CD4-positive, alpha-beta T cell (primary cell): Measurements from ENCODE around the gene CHRM5. TPM values are rescaled to one million over a fixed set of nuclear protein-coding genes. Genes with fewer than 3 reads are reported as not detected.

Experiments
- ATAC-seq: fragments of 200-7000 bp; cut with Tn5 transposase; one replicate; pipeline ENCODE4 v1.10.0; 2022; ENCODE audit warnings: mild to moderate bottlenecking; ENCODE audit not compliant: poor library complexity
- CTCF ChIA-PET: fragments of 350-600 bp; sonication (Branson Sonifier 250); formaldehyde crosslinking; loops from one replicate; lab custom pipeline; 2021; ENCODE audit warnings: antibody characterized with exemption, inconsistent platforms; lab: Charles Lee
- POLR2A ChIA-PET: fragments of 350-600 bp; sonication (Branson Sonifier 250); formaldehyde crosslinking; loops from one replicate; lab custom pipeline; 2021; ENCODE audit warnings: antibody characterized with exemption, inconsistent platforms; lab: Charles Lee
- DNase-seq, 14 experiments: peaks; one replicate each; pipeline ENCODE4 v3.0.0-alpha.2; 2013 to 2020; ENCODE audit warnings: mixed read lengths in 2 of 14
- H3K27ac ChIP-seq, 2 donors: one replicate each; pipeline versions ENCODE4 v1.5.1 to v1.7.0; 2013; ENCODE audit warnings: low read length in 2 of 2, low read depth in 1 of 2, mild to moderate bottlenecking in 1 of 2
- H3K27me3 ChIP-seq, 2 experiments: 1 replicate in 1 of 2; 2 replicates in 1 of 2; pipeline versions ENCODE4 v1.6.1 to v1.7.0; 2013; ENCODE audit warnings: low read length in 2 of 2, control low read depth in 1 of 2, mild to moderate bottlenecking in 1 of 2, moderate library complexity in 1 of 2; ENCODE audit not compliant: insufficient read depth in 2 of 2, control insufficient read depth in 1 of 2
- H3K36me3 ChIP-seq: one replicate; pipeline ENCODE4 v1.6.1; 2013; ENCODE audit warnings: low read length, control low read depth; ENCODE audit not compliant: insufficient read depth
- H3K4me1 ChIP-seq: one replicate; pipeline ENCODE4 v1.6.1; 2013; ENCODE audit warnings: low read length, control low read depth; ENCODE audit not compliant: insufficient read depth
- H3K4me3 ChIP-seq: one replicate; pipeline ENCODE4 v1.5.1; 2013; ENCODE audit warnings: mild to moderate bottlenecking, low read length, moderate library complexity
- H3K9me3 ChIP-seq, 2 experiments: 1 replicate in 1 of 2; 2 replicates in 1 of 2; pipeline versions ENCODE4 v1.6.1 to v1.7.0; 2013; ENCODE audit warnings: low read length in 2 of 2, mild to moderate bottlenecking in 2 of 2, control low read depth in 1 of 2, moderate library complexity in 1 of 2; ENCODE audit not compliant: control insufficient read depth in 1 of 2, insufficient read depth in 1 of 2
- H3K27ac Mint-ChIP-seq: one replicate; pipeline ENCODE4 v1.8.0; 2020; ENCODE audit warnings: mixed read lengths
- H3K27me3 Mint-ChIP-seq: one replicate; pipeline ENCODE4 v1.8.0; 2021; ENCODE audit warnings: mixed read lengths
- H3K36me3 Mint-ChIP-seq: one replicate; pipeline ENCODE4 v1.8.0; 2021; ENCODE audit warnings: low read depth, mixed read lengths
- H3K4me1 Mint-ChIP-seq: one replicate; pipeline ENCODE4 v1.8.0; 2021; ENCODE audit warnings: low read depth, mixed read lengths
- H3K4me3 Mint-ChIP-seq: one replicate; pipeline ENCODE4 v1.8.0; 2020; ENCODE audit warnings: mild to moderate bottlenecking, mixed read lengths
- H3K9me3 Mint-ChIP-seq: one replicate; pipeline ENCODE4 v1.8.0; 2020; ENCODE audit warnings: mixed read lengths
- intact Hi-C, 2 experiments: fragments of 100-400 bp; cut with DNase I in 1 of 2; cut with micrococcal nuclease in 1 of 2; formaldehyde crosslinking; loops; one replicate each; pipeline versions ENCODE4 v1.15.1 to v1.9.0; 2023 to 2025; cut with DNase I, micrococcal nuclease
- total RNA-seq, 174 experiments: library from RNA in 2 of 174; stranded (reverse) in 2 of 174; gene quantifications; one replicate each; pipeline ENCODE4 v1.2.3 and lab custom pipeline; 2021 to 2026
- TF ChIP-seq, protein P1 (sequence below): fragments of 200-600 bp; IDR thresholded peaks from one replicate; pipeline ENCODE4 v1.8.0; 2022; ENCODE audit warnings: antibody characterized with exemption, mild to moderate bottlenecking

CHRM5 gene
- total RNA-seq, 2 experiments from 2014 or later, result not detected

DNA sequence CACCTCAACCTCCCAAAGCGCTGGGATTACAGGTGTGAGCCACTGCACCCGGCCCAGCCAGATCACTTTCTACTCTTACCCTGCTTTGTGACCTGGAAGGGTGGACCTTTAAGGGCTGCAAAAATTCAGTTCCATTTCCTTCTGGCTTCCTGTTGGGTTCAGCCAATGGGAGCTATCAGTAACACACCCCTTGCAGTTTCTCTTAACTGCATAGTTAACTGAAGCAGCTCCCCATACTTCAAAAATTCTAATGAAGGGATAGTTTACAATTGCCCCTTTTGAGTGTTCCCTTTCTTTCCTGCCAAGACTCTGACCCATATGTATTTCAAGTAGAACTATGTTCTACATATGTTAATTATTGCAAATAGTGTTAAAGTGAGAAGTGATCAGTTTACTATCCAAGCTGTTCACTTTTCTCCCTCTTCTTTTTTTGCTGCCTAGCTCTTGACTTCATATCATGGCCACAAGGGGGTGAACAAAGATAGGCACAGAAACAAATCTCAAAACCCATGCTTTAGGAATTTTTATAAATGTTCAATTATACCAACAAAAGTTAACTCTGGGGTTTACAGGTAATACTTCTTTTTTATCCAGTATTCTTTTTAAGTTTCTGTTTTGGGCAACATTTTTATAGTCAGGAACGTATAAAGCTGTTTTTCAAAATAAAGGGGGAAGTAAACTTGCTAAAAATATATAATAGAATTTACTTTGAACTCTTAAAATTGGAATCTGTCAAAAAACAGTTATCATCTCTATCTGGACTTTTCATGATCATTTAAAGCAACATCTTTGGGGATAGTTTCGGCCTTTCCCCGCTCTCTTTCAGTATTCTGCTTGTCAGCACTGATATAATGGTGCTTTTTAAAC is 141.7 kb downstream of the CHRM5 start:
- Mint-ChIP-seq H3K27me3 (no peaks in the 10 kb centered on the region), H3K4me1 (no peaks in the 10 kb centered on the region), H3K36me3 (peaks cover 3% of the 10 kb centered on the region), H3K4me3 (no peak overlapping the region), H3K27ac (no peak overlapping the region), H3K9me3 (peaks cover 4% of the 10 kb centered on the region)
- ChIA-PET POLR2A (interaction anchor here (0.6 to 1.4 kb wide), 4 partner anchors 9 to 257 kb away, joined by 3 to 5 read pairs (median 3); partner anchors contain the start of genes EMC7, KATNBL1 and LPCAT4), CTCF (interaction anchor here (0.9 to 2.8 kb wide), 2 partner anchors 99 to 257 kb away, joined by 3 to 20 read pairs; partner anchors contain the start of genes KATNBL1 and LPCAT4)
- H3K4me1 ChIP-seq, result no peaks in the 10 kb centered on the region
- no peaks in the 10 kb centered on the region for H3K36me3 ChIP-seq
- peak; percentile 24 for ATAC-seq
- TF ChIP-seq, protein P1, sequence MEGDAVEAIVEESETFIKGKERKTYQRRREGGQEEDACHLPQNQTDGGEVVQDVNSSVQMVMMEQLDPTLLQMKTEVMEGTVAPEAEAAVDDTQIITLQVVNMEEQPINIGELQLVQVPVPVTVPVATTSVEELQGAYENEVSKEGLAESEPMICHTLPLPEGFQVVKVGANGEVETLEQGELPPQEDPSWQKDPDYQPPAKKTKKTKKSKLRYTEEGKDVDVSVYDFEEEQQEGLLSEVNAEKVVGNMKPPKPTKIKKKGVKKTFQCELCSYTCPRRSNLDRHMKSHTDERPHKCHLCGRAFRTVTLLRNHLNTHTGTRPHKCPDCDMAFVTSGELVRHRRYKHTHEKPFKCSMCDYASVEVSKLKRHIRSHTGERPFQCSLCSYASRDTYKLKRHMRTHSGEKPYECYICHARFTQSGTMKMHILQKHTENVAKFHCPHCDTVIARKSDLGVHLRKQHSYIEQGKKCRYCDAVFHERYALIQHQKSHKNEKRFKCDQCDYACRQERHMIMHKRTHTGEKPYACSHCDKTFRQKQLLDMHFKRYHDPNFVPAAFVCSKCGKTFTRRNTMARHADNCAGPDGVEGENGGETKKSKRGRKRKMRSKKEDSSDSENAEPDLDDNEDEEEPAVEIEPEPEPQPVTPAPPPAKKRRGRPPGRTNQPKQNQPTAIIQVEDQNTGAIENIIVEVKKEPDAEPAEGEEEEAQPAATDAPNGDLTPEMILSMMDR, result peak; percentile 31
- H3K4me3 ChIP-seq, result no peak overlapping the region
- no peaks in the 10 kb centered on the region for H3K27me3 ChIP-seq
- no peak overlapping the region for H3K27ac ChIP-seq
- intact Hi-C loops, result loop anchor here in 1 of 2 experiments (5.0 kb wide), 1 partner anchor 477 kb away; no protein-coding TSS in a partner anchor
- DNase-seq, result peak in 3 of 14 experiments; percentile 29 to 48 (median 44)
- no peaks in the 10 kb centered on the region for H3K9me3 ChIP-seq

DNA sequence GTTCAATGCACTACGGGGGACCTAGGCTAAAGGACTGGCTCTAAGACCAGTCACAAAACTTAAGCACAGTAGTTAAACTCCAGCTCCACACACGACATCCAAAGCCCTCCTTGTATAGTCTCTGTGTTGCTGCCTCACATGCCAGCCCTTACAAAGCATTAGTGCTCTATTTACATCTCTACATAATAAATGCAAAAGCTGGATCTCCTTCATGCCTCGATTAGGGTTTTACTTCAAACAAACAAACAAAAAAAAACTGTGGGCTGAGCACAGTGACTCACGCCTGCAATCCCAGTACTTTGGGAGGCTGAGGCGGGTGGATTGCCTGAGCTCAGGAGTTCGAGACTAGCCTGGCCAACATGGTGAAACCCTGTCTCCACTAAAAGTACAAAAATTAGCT is 143.2 kb downstream of the CHRM5 start:
- no peaks in the 10 kb centered on the region for H3K9me3 ChIP-seq
- Mint-ChIP-seq H3K4me3 (no peak overlapping the region), H3K27ac (no peak overlapping the region), H3K4me1 (no peaks in the 10 kb centered on the region), H3K36me3 (no peaks in the 10 kb centered on the region), H3K27me3 (peaks cover 4% of the 10 kb centered on the region), H3K9me3 (peaks cover under 1% of the 10 kb centered on the region)
- ChIA-PET POLR2A (interaction anchor here (0.7 kb wide), 1 partner anchor 38 kb away, joined by 3 read pairs; no protein-coding TSS in a partner anchor), CTCF (interaction anchor here (2.8 kb wide), 1 partner anchor 98 kb away, joined by 20 read pairs; the partner anchor contains the start of gene KATNBL1)
- TF ChIP-seq, protein P1, result no peak
- intact Hi-C loops, result loop anchor here in 1 of 2 experiments (5.0 kb wide), 1 partner anchor 476 kb away; no protein-coding TSS in a partner anchor
- DNase-seq (no peak), ATAC-seq (no peak)
- no peak overlapping the region for H3K27ac ChIP-seq
- peaks cover 0 to 4% of the 10 kb centered on the region in 2 experiments for H3K27me3 ChIP-seq
- no peaks in the 10 kb centered on the region for H3K4me1 ChIP-seq
- no peaks in the 10 kb centered on the region for H3K36me3 ChIP-seq
- no peak overlapping the region for H3K4me3 ChIP-seq

- ATAC-seq, result no peak
- Mint-ChIP-seq H3K9me3 (no peaks in the 10 kb centered on the region), H3K4me3 (no peak overlapping the region), H3K36me3 (no peaks in the 10 kb centered on the region), H3K27ac (no peak overlapping the region), H3K27me3 (peaks cover 21% of the 10 kb centered on the region), H3K4me1 (no peaks in the 10 kb centered on the region)
- no peak for DNase-seq
- Histone ChIP-seq H3K27ac (no peak overlapping the region), H3K36me3 (no peaks in the 10 kb centered on the region), H3K4me1 (no peaks in the 10 kb centered on the region), H3K9me3 (no peaks in the 10 kb centered on the region), H3K27me3 (peaks cover 4 to 13% of the 10 kb centered on the region in 2 experiments), H3K4me3 (no peak overlapping the region)
- ChIA-PET POLR2A (no interaction called here), CTCF (interaction anchor here (1.1 kb wide), 1 partner anchor 15 kb away, joined by 3 read pairs; no protein-coding TSS in a partner anchor)
- intact Hi-C loops, result loop anchor here in 1 of 2 experiments (5.0 kb wide), 1 partner anchor 473 kb away; no protein-coding TSS in a partner anchor
- TF ChIP-seq, protein P1, result no peak
These were observed 145.9 kb downstream of the CHRM5 start for GRCh38 chr15:34114215-34114614.
